Motor neuron (in vitro differentiated cells): ENCODE data around the gene TOR1AIP1. TPM values are rescaled to one million over a fixed set of nuclear protein-coding genes. Genes with fewer than 3 reads are reported as not detected.

Source experiments
- ATAC-seq, 8 experiments: fragments of 200-7000 bp; cut with Tn5 transposase; replicated peaks in 6 of 8; 2 replicates each; pipeline ENCODE4 v1.8.0; 2021; ENCODE audit warnings: mild to moderate bottlenecking in 8 of 8, moderate library complexity in 8 of 8
- H3K27ac ChIP-seq, 2 donors: fragments of 250-450 bp; sonication (Bioruptor Pico); 2 replicates each; pipeline ENCODE4 v1.9.0; 2021; ENCODE audit warnings: antibody characterized with exemption in 2 of 2, mild to moderate bottlenecking in 2 of 2, moderate library complexity in 1 of 2
- H3K4me1 ChIP-seq, 2 donors: fragments of 250-450 bp; sonication (Bioruptor Pico); replicated peaks in 1 of 2; 2 replicates each; pipeline ENCODE4 v1.6.1; 2021; ENCODE audit warnings: antibody characterized with exemption in 2 of 2, mild to moderate bottlenecking in 2 of 2, moderate library complexity in 1 of 2
- H3K4me3 ChIP-seq, 5 donors: fragments of 250-450 bp; sonication (Bioruptor Pico); 2 replicates each; pipeline ENCODE4 v1.9.0; 2021; ENCODE audit warnings: antibody characterized with exemption in 5 of 5, mild to moderate bottlenecking in 5 of 5, moderate library complexity in 4 of 5
- WGBS, 10 experiments: fragments of 450-650 bp; shearing (Covaris generic); methylation state at CpG; one replicate each; pipeline ENCODE4 v1.0.0; 2022; 5-methylcytosine and 5-hydroxymethylcytosine counted together
- in situ Hi-C, 9 experiments: fragments of 400-800 bp; cut with MboI; loops; one replicate each; pipeline ENCODE4 v1.15.0; 2021; ENCODE audit warnings: low sequenced_read_pairs in 9 of 9, low pct_unique_long_range_greater_than_20kb in 2 of 9; ENCODE audit not compliant: unreplicated experiment in 9 of 9
- total RNA-seq, 8 experiments: library from RNA; unstranded; fragments of 300-600 nt; gene quantifications; 2 replicates each; pipeline versions ENCODE4 v1.2.3 to v1.2.4, GENCODE V29; 2022

TOR1AIP1 gene
- total RNA-seq, 8 experiments from 2014 or later: 10.5 to 47.7 (median 23.7) TPM

- 85 to 100% (median 100%) methylated on average over 1 of the region's 1 CpG; no CpG with 5 or more reads in 1 of the 10 experiments for WGBS, 10 experiments
- Histone ChIP-seq H3K27ac (no peak overlapping the region), H3K4me3 (no peak overlapping the region), H3K4me1 (no peaks in the 10 kb centered on the region)
- no peak for ATAC-seq
- in situ Hi-C loops: no loop called here
Observed at GRCh38 chr1:179870870-179871269, 11.2 kb upstream of the TOR1AIP1 start.

GRCh38 chr1:179871940-179872339, 10.1 kb upstream of the TOR1AIP1 start:
- no peak overlapping the region for H3K4me3 ChIP-seq
- no peak for ATAC-seq
- 50 to 100% (median 80%) methylated on average over 1 of the region's 1 CpG; no CpG with 5 or more reads in 3 of the 10 experiments for WGBS, 10 experiments
- in situ Hi-C loops: no loop called here
- no peak overlapping the region for H3K27ac ChIP-seq
- H3K4me1 ChIP-seq: peaks cover 8 to 9% of the 10 kb centered on the region in 2 donors

- Histone ChIP-seq H3K4me3 (no peak overlapping the region), H3K4me1 (peaks cover 8 to 10% of the 10 kb centered on the region in 2 donors), H3K27ac (no peak overlapping the region)
- WGBS, 10 experiments: 85 to 100% (median 96%) methylated on average over 1 to 5 of the region's 5 CpGs
- in situ Hi-C loops: no loop called here
- no peak for ATAC-seq
Observed at GRCh38 chr1:179872558-179872957, 9.5 kb upstream of the TOR1AIP1 start.

DNA sequence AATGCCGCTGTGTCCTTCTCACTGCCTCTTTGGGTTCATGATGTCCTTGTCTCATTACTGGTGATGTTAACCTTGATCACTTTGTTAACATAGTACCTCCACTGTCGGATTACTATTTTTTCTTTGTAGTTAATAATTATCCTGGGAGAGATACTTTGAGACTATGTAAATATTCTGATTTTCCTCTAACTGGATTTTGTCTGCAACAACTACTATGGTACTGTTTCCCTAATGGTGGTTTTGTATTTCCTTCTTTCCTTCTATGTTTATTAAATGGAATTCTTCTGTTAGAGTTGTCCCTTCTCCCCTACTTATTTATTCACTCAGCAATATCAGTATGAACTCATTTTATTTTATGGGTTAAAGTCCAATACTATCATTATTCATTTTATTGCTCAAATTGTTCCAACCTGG, 8.6 kb upstream of the TOR1AIP1 start:
- no peak overlapping the region for H3K27ac ChIP-seq
- in situ Hi-C loops: no loop called here
- WGBS, 10 experiments: 80 to 100% (median 98%) methylated on average over 1 to 2 of the region's 2 CpGs
- no peak for ATAC-seq
- peaks cover 8 to 10% of the 10 kb centered on the region in 2 donors for H3K4me1 ChIP-seq
- H3K4me3 ChIP-seq: no peak overlapping the region

- in situ Hi-C loops: no loop called here
- WGBS, 10 experiments: 64 to 100% (median 94%) methylated on average over 2 to 4 of the region's 4 CpGs
- Histone ChIP-seq H3K4me3 (peak overlapping the region in 1 of 5 donors; percentile 46), H3K4me1 (peaks cover 8 to 10% of the 10 kb centered on the region in 2 donors), H3K27ac (no peak overlapping the region)
- no peak for ATAC-seq
Observed at GRCh38 chr1:179875596-179876299, 6.3 kb upstream of the TOR1AIP1 start.

GRCh38 chr1:179876300-179876715, 5.8 kb upstream of the TOR1AIP1 start:
- in situ Hi-C loops: no loop called here
- no peak for ATAC-seq
- 50 to 100% (median 76%) methylated on average over 1 to 3 of the region's 3 CpGs; no CpG with 5 or more reads in 1 of the 10 experiments for WGBS, 10 experiments
- peak overlapping the region in 3 of 5 donors; percentile 46 to 84 (median 75) for H3K4me3 ChIP-seq
- peaks cover 10 to 14% of the 10 kb centered on the region in 2 donors for H3K4me1 ChIP-seq
- H3K27ac ChIP-seq: no peak overlapping the region

DNA sequence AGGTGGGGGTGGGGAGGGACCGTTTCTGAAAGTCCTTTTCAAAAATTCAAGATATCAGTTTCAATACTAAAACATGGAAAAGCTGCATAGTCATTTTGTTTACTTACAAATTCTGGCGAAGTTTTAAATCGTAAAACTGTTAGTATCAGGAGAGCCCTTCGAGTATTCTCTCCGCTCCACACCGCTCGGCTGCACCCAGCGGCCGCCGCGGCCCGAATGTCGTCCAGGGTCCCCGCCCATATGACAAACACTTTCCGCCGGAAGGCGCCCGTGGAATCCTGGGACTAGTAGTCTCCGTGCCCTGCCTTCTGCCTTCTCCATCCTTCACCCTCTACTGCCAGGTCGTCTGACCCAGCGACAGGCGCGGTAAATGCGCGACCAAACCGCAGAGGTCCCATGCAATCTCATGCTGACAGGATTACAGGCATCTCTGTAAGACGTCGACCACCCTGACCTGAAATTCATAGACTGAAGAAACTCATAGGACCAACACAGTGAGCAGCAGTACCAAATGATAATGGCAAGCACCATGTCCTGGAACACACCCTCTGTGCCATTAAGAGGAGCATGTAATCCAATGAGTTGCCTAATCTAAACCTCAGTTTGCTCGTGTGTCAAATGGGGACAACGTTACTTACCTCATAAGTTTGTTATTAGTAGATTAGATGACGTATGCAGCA, 4.4 kb upstream of the TOR1AIP1 start, which contains the start of gene TOR1AIP2:
TSS of gene TOR1AIP2 (minus strand) at position 218 of the 680 bp plus-strand sequence. CDS start 25,138 bp downstream, outside the sequence.
- in situ Hi-C loops: no loop called here
- Histone ChIP-seq H3K4me1 (peaks cover 10 to 16% of the 10 kb centered on the region in 2 donors), H3K4me3 (peak within 1 kb of the TSS; percentile 46 to 84 (median 68)), H3K27ac (peak within 1 kb of the TSS; percentile 36 to 56)
- peak; percentile 44 to 63 (median 59) for ATAC-seq
- WGBS, 10 experiments: 0 to 25% (median 12%) methylated on average over 4 to 28 of the region's 31 CpGs; no CpG with 5 or more reads in 1 of the 10 experiments

DNA sequence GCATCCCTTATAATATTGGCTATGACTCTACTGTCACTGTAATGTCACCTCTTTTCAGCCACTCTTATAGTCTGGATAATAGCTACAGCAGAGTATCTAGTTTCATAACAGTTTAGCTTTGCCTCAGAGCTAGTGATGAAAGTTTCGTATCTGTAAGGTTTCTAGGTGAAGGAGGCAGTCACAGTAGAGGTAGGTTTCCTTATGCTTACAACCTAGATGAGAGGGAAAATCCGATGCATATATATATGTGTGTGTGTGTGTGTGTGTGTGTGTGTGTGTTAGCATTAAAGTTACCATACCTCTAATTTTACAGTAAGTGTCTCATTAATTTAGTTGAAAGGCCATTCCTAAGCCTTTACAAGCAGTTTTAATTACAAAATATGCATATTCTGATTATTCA, 2.3 kb upstream of the TOR1AIP1 start:
- in situ Hi-C loops: no loop called here
- H3K4me3 ChIP-seq: no peak overlapping the region
- ATAC-seq: no peak
- no peak overlapping the region for H3K27ac ChIP-seq
- 74 to 100% (median 89%) methylated on average over 1 to 2 of the region's 2 CpGs; no CpG with 5 or more reads in 3 of the 10 experiments for WGBS, 10 experiments
- peaks cover 10 to 21% of the 10 kb centered on the region in 2 donors for H3K4me1 ChIP-seq

DNA sequence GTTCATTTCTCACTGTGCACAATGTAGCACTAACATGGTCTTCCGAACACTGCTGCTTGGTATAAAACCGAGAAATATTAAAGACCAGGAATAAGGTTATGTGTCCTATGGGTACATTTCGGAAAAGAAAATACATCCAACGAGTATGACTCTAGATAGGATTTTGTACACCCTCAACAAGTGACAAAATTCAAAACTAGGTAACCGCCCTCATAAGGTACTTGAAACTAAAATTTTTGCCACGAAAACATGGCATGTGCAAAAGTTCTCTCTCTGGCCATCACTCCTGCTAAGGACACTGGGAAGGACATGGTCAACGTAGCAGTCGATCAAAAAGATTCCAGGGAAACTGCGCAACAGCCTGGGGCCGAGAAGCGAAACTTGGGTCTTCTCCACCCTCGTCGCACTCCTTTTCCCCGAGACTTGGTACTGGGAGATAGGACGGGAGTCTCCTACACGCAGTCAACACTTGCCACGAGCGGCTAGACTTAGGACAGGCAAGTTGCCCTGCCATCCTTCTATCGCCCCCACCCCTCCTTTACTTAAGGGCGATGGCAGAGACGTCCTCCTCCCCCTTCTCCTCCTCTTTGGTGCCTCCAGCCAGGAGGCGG, 338 bp upstream of the TOR1AIP1 start:
- 0 to 29% (median 7%) methylated on average over 2 to 22 of the region's 22 CpGs for WGBS, 10 experiments
- H3K4me1 ChIP-seq: peaks cover 5 to 15% of the 10 kb centered on the region in 2 donors
- in situ Hi-C loops: no loop called here
- H3K4me3 ChIP-seq: peak overlapping the region; percentile 57 to 79 (median 69)
- H3K27ac ChIP-seq: peak overlapping the region; percentile 99
- peak in 1 of 8 experiments; percentile 19 for ATAC-seq

- Histone ChIP-seq H3K27ac (peak overlapping the region; percentile 82 to 99), H3K4me1 (peaks cover 3 to 12% of the 10 kb centered on the region in 2 donors), H3K4me3 (peak overlapping the region; percentile 57 to 79 (median 69))
- in situ Hi-C loops: no loop called here
- WGBS, 10 experiments: 0 to 5% (median 1%) methylated on average over 1 to 25 of the region's 26 CpGs; no CpG with 5 or more reads in 2 of the 10 experiments
- ATAC-seq: peak in 2 of 8 experiments; percentile 61 to 67
Observed at GRCh38 chr1:179883040-179883744, 1.1 kb downstream of the TOR1AIP1 start.

DNA sequence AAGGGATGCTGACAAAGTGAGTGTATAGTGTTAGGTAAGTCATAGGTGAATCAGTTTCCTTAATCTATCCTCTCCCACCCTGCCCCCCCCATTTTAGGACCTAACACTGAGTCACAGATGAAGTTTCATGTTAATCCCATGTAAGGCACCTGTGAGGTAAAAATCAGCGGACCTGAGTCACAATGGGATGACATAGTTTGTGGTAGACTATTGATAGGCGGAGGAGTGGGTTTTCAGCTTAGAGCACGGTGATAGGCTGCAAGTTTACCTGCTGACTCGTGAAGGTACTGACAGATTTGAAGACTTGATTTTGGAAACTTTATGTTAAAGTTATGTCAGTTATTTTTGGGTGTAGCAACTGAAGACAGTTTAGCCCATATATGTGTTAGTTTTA, 1.7 kb downstream of the TOR1AIP1 start:
- H3K4me1 ChIP-seq: peaks cover 3 to 12% of the 10 kb centered on the region in 2 donors
- in situ Hi-C loops: no loop called here
- no peak overlapping the region for H3K27ac ChIP-seq
- ATAC-seq: no peak
- peak overlapping the region; percentile 57 to 79 (median 69) for H3K4me3 ChIP-seq
- 0 to 33% (median 11%) methylated on average over 1 to 4 of the region's 4 CpGs; no CpG with 5 or more reads in 2 of the 10 experiments for WGBS, 10 experiments

DNA sequence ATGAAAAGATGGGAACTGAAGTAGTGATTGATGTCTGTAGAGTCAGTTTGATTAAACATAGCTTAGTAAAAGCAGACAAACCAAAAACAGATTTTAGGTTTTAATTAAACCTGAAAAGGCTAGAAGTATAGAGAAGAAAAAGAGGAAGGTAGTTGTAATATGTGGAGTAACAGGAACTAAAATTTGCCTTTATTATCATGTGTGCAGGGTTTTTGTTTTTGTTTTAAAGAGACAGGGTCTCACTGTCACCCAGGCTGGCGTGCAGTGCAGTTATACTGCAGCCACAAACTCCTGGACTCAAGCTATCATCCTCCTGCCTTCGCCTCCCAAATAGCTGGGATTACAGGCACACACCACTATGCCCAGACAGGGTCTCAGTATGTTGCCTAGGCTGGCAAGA, 6.0 kb downstream of the TOR1AIP1 start:
- no peak overlapping the region for H3K27ac ChIP-seq
- 55 to 100% (median 87%) methylated on average over 1 to 2 of the region's 2 CpGs; no CpG with 5 or more reads in 2 of the 10 experiments for WGBS, 10 experiments
- H3K4me1 ChIP-seq: peaks cover 0 to 5% of the 10 kb centered on the region in 2 donors
- in situ Hi-C loops: no loop called here
- H3K4me3 ChIP-seq: no peak overlapping the region
- ATAC-seq: no peak
